SH-SY5Y (cell line): ENCODE results near the gene CST7.

Source experiments
- GATA2 ChIP-seq: IDR thresholded peaks from 2 replicates; pipeline ENCODE4 v1.6.1; 2011; ENCODE audit warnings: mild to moderate bottlenecking, low read depth, low read length
- GATA3 ChIP-seq: IDR thresholded peaks from 2 replicates; pipeline ENCODE4 v1.6.1; 2011; ENCODE audit warnings: low read depth, mild to moderate bottlenecking, low read length, moderate library complexity

Gene CST7

DNA sequence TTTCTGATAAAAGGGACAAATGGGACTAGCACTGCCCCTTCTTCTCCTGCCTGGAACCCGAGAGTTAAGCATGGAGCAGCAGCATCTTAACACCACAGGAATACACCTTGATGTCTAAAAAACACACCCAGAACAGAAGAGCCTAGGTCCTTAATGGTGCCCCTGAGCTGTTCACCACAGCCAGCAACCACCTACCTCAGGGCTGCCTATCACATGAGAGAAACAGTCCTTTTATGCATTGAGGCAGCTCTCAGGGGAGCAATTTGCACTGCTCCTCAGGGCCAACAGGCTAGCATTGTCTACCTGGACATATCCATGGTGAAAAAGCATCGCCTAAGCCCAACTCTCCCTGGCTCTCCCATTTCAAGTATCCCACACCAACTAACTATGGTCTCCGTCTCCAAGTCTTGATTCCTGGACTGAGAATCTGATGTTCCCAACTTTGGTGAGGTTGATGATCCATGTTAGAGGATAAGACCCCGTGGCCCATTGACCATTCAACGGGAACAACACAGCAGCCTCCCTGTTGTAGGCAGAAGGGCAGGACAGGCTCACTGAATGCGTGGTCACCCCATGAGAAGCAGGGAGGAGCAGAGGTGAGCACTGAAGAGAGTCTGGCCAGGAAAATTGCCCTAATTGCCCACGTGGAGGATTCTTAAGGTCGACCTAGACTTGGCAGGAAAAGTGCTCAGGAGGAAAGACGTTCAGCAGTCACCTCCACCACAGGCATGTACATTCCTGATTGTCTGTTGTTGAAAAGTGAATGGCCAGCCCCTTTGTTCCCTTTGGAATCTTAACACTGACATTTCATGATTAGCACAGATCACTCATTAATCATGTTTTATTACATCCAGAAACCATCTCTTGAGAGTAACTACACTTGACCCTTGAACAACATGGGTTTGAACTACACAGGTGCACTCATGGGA is 47.6 kb downstream of the CST7 start:
- TF ChIP-seq GATA3 = no peak
- TF ChIP-seq GATA2 = no peak

- TF ChIP-seq GATA2 (no peak), GATA3 (no peak)
These were observed 49.1 kb downstream of the CST7 start for GRCh38 chr20:24998121-24998520.

- TF ChIP-seq GATA3 = no peak
- no peak for TF ChIP-seq GATA2
These were observed 49.8 kb downstream of the CST7 start for GRCh38 chr20:24998631-24999445.

DNA sequence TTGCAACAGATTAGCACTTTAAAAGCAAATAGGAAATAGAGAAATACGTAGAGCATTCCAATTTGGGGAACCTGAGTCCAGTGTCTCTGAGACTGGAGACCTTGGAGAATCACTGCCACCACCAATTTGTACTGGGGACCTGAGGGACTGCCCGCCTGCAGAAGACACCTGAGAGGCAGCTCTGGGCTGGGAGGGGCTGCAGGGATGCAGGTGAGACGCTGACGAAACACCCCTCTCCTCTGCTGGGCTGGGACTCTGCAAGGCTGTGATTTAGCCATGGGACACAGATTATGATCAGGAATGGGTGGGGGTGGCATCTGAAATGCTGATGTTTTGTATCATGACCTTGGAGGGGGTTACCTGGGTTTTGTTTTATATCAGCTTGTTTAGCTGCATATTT is 50.5 kb downstream of the CST7 start:
- TF ChIP-seq GATA3 (no peak), GATA2 (no peak)

DNA sequence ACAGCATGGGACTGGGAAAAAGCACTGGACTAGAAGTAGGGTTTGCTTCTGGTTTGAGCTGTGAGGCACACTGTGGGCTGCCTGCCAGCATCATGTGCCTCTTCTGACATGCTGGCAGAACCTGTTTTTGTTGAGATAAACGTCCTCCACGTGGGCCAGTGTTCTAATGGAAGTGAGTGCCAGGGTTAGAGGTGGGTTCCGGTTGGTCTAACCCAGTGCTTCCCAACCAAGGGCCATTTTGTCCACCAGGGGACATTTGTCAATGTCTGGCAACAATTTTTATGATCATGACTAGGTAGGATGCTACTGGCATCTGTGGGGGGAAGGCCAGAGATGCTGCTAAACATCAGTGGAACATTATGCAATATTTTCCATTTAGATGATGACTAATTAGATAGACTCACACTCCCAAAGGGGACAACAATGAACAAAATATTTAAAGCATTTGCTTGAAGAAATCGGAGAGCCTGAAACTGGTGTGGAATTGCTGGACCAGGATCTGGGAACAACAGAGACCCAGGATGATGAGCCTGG is 51.3 kb downstream of the CST7 start:
- TF ChIP-seq GATA3 (no peak), GATA2 (no peak)

DNA sequence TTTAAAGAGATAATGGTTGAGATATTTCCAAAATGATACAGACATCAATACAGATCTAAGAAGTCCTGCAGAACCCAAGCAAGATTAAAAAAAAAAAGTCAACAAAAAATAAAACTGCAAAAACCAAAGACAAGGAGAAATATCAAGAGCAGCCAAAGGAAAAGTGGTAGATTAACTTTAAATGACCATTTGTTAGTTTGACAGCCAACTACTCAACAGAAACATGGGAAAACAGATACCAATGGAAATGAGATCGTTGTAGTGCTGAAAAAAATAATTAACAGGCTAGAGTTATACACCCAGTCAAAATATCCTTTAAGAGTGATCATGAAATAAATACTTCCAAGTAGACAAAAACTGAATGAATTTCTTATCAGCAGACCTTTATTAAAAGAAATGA is 53.9 kb downstream of the CST7 start:
- TF ChIP-seq GATA2 (no peak), GATA3 (no peak)

GRCh38 chr20:25005220-25005619 is 56.2 kb downstream of the CST7 start:
- TF ChIP-seq GATA2 = no peak
- no peak for TF ChIP-seq GATA3

GRCh38 chr20:25005661-25006060 is 56.6 kb downstream of the CST7 start:
- TF ChIP-seq GATA2 (no peak), GATA3 (no peak)

GRCh38 chr20:25006431-25007167 is 57.5 kb downstream of the CST7 start:
- TF ChIP-seq GATA2 (no peak), GATA3 (no peak)

GRCh38 chr20:25007491-25008305 is 58.6 kb downstream of the CST7 start:
- TF ChIP-seq GATA2 = no peak
- TF ChIP-seq GATA3 = no peak

- no peak for TF ChIP-seq GATA3
- no peak for TF ChIP-seq GATA2
These were observed 59.5 kb downstream of the CST7 start for GRCh38 chr20:25008388-25009217.
